H7 (cell line): ENCODE measurements around the gene CBY2. TPM values are rescaled to one million over a fixed set of nuclear protein-coding genes. Genes with fewer than 3 reads are reported as not detected.

Experiments
- DNase-seq: peaks from one replicate; pipeline ENCODE4 v3.0.0; 2012
- H3K27me3 ChIP-seq: 2 replicates; pipeline ENCODE4 v1.6.0; 2011; ENCODE audit warnings: mild to moderate bottlenecking, low read length; ENCODE audit not compliant: control insufficient read depth, insufficient read depth
- H3K36me3 ChIP-seq: replicated peaks from 2 replicates; pipeline ENCODE4 v1.5.1; 2011; ENCODE audit warnings: low read length; ENCODE audit not compliant: control insufficient read depth, insufficient read depth
- H3K4me3 ChIP-seq: 2 replicates; pipeline ENCODE4 v1.5.1; 2011; ENCODE audit warnings: low read depth, mild to moderate bottlenecking, control low read depth, low read length, moderate library complexity; ENCODE audit not compliant: insufficient read depth
- total RNA-seq: library from RNA; depleted of rRNA; stranded (reverse); fragments of >200 nt; shearing (Covaris generic); gene quantifications from 2 replicates; pipeline ENCODE4 v1.2.3, GENCODE V29; 2014

CBY2 gene
- total RNA-seq, 1 experiment from 2014 or later: 0.62 TPM

- no peak for DNase-seq
- H3K36me3 ChIP-seq: no peaks in the 10 kb centered on the region
- H3K27me3 ChIP-seq: no peaks in the 10 kb centered on the region
- no peak overlapping the region for H3K4me3 ChIP-seq
Measured at GRCh38 chr13:45690636-45691035, 11.5 kb upstream of the CBY2 start.

DNA sequence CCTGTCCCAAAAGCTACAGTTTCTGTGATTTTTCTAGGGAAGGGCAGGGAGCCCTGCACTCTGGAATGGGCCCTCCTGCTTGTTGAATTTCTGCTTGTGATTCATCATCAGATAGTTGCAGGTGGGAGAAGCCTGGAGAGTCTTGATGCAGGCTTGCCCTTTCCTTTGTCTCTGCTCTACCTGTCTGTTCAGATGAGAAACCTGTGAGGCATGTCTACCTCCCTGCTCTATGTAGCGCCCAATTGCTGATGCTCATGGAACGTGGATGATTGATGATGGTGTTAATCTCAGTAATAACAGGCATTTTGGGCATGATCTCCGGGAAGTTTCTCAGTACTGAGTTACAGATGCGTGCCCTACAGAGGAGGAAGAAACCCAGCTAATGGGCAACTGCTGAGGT is 10.9 kb upstream of the CBY2 start:
- DNase-seq: no peak
- no peak overlapping the region for H3K4me3 ChIP-seq
- H3K27me3 ChIP-seq: no peaks in the 10 kb centered on the region
- H3K36me3 ChIP-seq: no peaks in the 10 kb centered on the region

DNA sequence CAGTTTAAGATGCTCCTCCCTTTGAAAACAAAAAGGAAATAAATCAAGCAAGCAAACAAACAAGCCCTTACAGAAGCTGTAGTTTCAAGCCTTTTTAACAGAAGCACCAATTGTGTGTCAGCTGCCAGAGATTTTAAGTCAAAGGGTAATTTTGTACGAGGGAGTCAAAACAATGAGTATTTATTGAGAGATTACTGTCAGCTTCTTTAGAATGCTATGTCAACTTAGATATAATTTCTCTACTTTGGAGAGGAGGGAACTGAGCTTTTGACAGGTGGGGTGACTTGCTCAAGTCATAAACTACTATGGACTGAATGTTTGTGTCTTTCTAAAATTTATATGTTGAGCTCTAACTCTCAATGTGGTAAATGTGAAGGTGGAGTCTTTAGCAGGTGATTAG is 10.5 kb upstream of the CBY2 start:
- no peak overlapping the region for H3K4me3 ChIP-seq
- no peaks in the 10 kb centered on the region for H3K36me3 ChIP-seq
- no peak for DNase-seq
- H3K27me3 ChIP-seq: no peaks in the 10 kb centered on the region

DNA sequence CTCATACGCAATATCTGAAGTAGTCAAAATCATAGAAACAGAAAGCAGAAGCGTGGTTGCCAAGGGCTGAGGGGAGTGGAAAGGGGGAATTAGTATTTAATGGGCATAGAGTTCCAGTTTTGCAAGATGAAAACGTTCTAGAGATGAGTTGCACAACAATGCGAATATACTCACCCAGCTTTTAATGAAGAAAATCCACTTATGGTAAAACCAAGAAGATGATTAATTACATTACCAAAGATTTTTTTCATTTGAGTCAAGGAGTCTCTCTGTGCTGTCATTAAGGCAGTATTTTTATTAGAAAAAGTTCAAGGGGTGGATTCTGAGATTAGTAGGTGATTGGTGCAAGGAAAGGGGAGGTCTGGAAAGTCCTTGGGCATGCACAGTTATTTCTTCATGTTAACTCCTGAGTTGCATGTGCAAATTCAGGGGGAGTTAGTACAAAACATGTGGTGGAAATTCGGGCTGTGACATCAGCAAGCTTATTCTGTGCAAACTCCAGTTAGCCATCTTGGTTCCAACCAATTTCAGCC is 6.9 kb upstream of the CBY2 start:
- Histone ChIP-seq H3K4me3 (no peak overlapping the region), H3K36me3 (no peaks in the 10 kb centered on the region), H3K27me3 (no peaks in the 10 kb centered on the region)
- DNase-seq: no peak

DNA sequence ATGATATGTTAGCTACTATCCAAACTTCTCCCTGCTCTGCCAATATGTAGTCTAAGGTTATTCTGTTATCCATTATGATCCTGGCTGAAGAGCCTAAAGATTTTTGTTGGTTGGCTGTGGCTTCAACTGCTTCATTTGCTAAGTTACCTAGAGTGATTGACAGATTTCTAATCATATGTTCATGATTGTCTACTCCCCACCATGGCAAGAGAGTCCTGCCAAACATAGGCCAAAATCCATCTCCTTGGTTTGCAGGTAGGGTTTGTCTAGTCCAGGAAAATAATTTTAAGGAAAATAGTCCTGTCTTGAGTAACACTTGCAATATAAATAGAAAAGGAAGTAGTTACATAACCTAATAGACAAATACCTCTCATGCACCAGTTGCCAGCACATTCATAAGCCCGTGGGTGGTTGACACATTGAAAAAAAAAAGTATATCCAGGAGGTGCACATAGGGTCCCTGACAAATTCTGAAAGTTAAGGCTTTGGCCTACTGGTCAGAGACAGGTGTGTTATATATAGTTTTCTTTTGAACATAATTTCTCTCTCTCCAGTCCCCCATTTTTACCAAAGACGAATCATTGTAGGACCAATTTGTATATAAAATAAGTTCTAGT is 5.4 kb upstream of the CBY2 start:
- Histone ChIP-seq H3K36me3 (no peaks in the 10 kb centered on the region), H3K4me3 (no peak overlapping the region), H3K27me3 (no peaks in the 10 kb centered on the region)
- DNase-seq: no peak

DNA sequence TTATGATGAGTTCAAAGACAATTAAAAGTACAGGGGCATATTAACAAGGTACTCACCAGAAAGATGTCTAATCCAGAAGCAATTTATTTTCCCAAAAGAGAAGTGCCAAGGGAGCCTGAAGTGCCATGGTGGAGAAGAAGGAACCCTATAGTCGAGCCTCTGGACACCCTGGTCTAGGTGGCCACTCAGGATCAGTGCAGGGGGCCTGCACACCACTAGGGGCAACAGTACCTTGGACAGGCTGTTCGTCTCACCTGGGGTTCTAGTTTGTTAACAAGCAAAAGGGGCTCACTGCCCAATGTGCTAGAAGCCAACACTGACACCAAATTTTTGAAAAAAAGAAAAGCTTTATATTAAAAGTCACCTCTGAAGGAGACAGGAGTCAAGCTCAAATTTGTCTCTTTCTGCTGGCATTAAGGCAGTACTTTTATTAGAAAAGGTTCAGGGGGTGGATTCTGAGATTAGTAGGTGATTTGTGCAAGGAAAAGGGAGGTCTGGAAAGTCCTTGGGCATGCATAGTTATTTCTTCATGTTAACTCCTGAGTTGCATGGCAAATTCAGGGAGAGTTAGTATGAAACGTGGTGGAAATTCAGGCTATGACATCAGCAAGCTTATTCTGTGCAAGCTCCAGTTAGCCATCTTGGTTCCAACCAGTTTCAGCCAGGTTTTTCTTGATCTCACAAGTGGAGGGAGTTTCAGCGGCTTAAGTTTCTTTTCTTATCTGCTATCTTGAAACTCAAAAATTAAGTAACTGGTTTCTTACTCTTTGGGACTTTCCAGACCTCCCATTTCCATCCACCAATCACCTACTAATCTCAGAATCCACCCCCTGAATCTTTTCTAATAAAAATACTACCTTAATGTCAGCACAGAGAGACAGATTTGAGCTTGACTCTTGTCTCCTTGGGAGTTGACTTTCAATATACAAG is 884 bp upstream of the CBY2 start:
- Histone ChIP-seq H3K4me3 (no peak overlapping the region), H3K27me3 (no peaks in the 10 kb centered on the region), H3K36me3 (no peaks in the 10 kb centered on the region)
- DNase-seq: peak; percentile 42

DNA sequence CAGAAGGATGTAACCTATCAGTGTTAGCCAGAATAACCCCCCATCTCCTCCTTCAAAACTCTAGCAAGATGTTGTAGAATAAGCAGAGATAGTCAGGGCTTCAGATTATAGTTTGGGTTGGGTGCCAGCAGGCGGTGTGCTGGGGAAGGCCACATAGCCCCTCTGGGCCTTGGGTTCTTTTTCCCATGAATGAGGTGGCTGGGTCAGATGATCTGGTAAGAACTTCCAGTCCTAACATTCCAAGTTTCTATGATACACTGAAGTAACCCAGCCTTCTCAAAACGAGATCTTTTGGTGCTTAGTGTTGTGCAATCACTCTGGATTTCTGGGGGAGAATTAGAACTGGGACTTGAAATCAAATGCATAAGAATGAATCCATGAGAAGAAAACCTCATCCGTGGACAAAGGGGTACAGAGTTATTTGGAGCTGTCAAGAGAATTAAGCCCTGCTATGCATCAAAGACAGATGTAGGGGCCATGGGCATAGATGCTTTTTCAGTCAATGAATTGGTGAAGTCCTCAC is 810 bp downstream of the CBY2 start:
- no peak overlapping the region for H3K4me3 ChIP-seq
- DNase-seq: no peak
- no peaks in the 10 kb centered on the region for H3K36me3 ChIP-seq
- no peaks in the 10 kb centered on the region for H3K27me3 ChIP-seq

DNA sequence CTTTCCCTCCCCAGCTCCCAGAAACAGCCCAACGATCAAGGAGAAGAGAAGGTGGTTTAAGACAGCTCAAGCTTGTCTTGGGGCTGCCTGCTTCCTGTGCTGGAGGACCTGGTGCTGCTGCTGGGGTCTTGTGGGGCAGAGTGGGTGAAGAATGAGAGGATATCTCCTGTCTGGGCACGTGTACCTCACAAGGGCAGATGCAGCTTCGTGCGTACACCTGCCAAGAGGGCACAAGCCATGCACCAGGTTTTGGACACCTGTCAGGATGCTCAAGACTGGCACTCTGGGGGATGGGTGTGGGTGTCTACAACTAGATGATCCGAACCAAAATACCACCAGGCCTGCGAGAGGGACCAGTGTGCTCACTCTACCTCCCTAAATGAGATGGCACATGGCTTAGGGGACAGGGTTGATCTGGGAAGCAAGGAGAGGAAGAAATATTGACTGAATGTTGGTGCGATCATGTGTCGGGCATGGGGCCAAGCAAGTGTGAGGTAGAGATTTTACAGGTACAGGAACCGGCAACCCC is 2.2 kb downstream of the CBY2 start:
- no peak for DNase-seq
- H3K27me3 ChIP-seq: no peaks in the 10 kb centered on the region
- H3K36me3 ChIP-seq: no peaks in the 10 kb centered on the region
- no peak overlapping the region for H3K4me3 ChIP-seq

DNA sequence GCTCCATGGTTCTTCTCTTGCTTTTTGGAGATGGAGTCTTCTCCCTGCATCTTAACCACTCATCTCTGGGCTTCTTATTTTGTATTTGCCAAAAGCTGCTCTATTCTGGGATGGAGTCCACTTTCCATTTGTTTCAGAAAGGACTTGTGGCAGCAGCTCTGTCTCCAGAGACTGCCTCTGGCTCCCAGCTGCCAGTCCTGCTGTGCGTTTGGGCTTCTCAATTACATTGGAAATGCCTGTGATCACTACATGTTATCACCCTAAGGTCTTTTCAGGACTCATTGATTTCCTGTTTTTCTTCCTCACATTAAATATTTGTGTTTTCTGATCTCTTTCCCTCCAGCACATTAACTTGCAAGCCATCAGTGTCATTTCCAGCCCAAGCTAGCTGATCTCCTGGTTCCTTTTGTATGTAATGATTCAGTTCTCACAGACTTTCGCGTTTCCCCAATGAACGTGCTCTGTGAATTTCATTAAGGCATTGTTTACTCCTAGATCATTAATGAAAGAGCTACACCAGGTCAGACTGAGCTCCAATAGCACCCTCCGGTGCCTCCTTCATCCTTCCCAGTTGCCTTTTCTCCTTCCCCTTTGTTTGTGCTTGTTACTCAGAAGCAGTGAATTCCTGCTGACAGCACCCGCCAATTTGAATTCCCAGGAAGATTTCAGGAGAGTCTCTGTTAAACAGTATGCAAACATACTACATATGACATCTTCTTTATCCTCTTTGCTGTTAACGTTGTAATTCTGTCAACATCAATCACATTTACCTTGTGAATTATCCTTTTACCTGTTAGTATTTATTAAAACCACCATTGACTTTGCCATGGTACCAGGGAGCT is 3.0 kb downstream of the CBY2 start:
- H3K36me3 ChIP-seq: no peaks in the 10 kb centered on the region
- DNase-seq: peak; percentile 41
- H3K27me3 ChIP-seq: no peaks in the 10 kb centered on the region
- H3K4me3 ChIP-seq: no peak overlapping the region

DNA sequence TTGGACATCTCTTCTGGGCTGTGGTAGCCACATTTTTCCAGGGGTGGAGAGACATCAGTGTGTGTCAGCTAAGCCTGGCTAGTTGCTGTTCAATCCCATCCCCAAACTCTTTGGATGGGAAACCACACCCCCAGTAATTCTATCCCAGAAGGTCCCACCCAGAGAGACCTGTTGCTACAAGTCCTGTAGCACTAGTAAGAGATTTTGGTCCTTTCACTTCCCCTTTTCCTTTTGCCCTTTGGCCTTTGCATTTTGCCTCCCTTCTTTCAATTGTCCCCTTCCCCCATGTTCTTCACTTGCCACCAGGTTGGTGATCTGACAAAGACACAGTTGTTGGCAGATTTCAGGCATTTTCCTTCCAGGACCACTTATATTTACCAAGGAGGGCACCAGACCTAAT is 3.8 kb downstream of the CBY2 start:
- DNase-seq: no peak
- no peak overlapping the region for H3K4me3 ChIP-seq
- no peaks in the 10 kb centered on the region for H3K27me3 ChIP-seq
- H3K36me3 ChIP-seq: no peaks in the 10 kb centered on the region

GRCh38 chr13:45707516-45708100 is 5.5 kb downstream of the CBY2 start:
- Histone ChIP-seq H3K27me3 (no peaks in the 10 kb centered on the region), H3K36me3 (no peaks in the 10 kb centered on the region), H3K4me3 (no peak overlapping the region)
- DNase-seq: no peak

GRCh38 chr13:45711951-45712350 is 9.8 kb downstream of the CBY2 start:
- Histone ChIP-seq H3K27me3 (no peaks in the 10 kb centered on the region), H3K36me3 (no peaks in the 10 kb centered on the region), H3K4me3 (no peak overlapping the region)
- no peak for DNase-seq

- peak; percentile 21 for DNase-seq
- no peaks in the 10 kb centered on the region for H3K27me3 ChIP-seq
Measured at GRCh38 chr13:45713106-45713690, 11.1 kb downstream of the CBY2 start.

More at GRCh38 chr13:45713106-45713690, 11.1 kb downstream of the CBY2 start:
- H3K4me3 ChIP-seq: no peak overlapping the region
- no peaks in the 10 kb centered on the region for H3K36me3 ChIP-seq
